Smooth muscle cell (in vitro differentiated cells): ENCODE results near the gene CCDC71. TPM values are rescaled to one million over a fixed set of nuclear protein-coding genes. Genes with fewer than 3 reads are reported as not detected.

Source experiments
- DNase-seq: peaks from one replicate; lab custom pipeline; 2025; ENCODE audit not compliant: unreplicated experiment; lab: John Stamatoyannopoulos, UW
- H2AFZ ChIP-seq: fragments of 200-600 bp; sonication (generic); 2 replicates; pipeline ENCODE4 v1.6.0; 2016; ENCODE audit warnings: antibody characterized with exemption, low read depth, mild to moderate bottlenecking
- H3F3A ChIP-seq: fragments of 200-600 bp; sonication (generic); 2 replicates; pipeline ENCODE4 v1.6.0; 2017; ENCODE audit warnings: antibody characterized with exemption, low read depth
- H3K27ac ChIP-seq: fragments of 200-600 bp; sonication (generic); 2 replicates; pipeline ENCODE4 v1.5.1; 2016; ENCODE audit warnings: low read depth, mild to moderate bottlenecking
- H3K27me3 ChIP-seq: fragments of 200-600 bp; sonication (generic); 2 replicates; pipeline ENCODE4 v1.6.1; 2016; ENCODE audit warnings: low read depth, mild to moderate bottlenecking
- H3K36me3 ChIP-seq: fragments of 200-600 bp; sonication (generic); 2 replicates; pipeline ENCODE4 v1.5.1; 2016; ENCODE audit warnings: low read depth
- H3K4me1 ChIP-seq: fragments of 200-600 bp; sonication (generic); 2 replicates; pipeline ENCODE4 v1.5.1; 2016; ENCODE audit warnings: low read depth
- H3K4me2 ChIP-seq: fragments of 200-600 bp; sonication (generic); 2 replicates; pipeline ENCODE4 v1.6.0; 2016; ENCODE audit warnings: mild to moderate bottlenecking
- H3K4me3 ChIP-seq: fragments of 200-600 bp; sonication (generic); 2 replicates; pipeline ENCODE4 v1.5.1; 2016; ENCODE audit warnings: mild to moderate bottlenecking
- H3K79me2 ChIP-seq: fragments of 200-600 bp; sonication (generic); 2 replicates; pipeline ENCODE4 v1.6.0; 2016; ENCODE audit warnings: low read depth, mild to moderate bottlenecking
- H3K9ac ChIP-seq: fragments of 200-600 bp; sonication (generic); 2 replicates; pipeline ENCODE4 v1.6.0; 2016; ENCODE audit warnings: low read depth
- H3K9me3 ChIP-seq: fragments of 200-600 bp; sonication (generic); replicated peaks from 2 replicates; pipeline ENCODE4 v1.5.1; 2016; ENCODE audit warnings: low read depth
- H4K20me1 ChIP-seq: fragments of 200-600 bp; sonication (generic); 2 replicates; pipeline ENCODE4 v1.6.0; 2016; ENCODE audit warnings: low read depth
- WGBS: methylation state at CpG from one replicate; pipeline ENCODE4 v1.1.7; 2016; ENCODE audit warnings: low lambda C conversion rate; 5-methylcytosine and 5-hydroxymethylcytosine counted together
- polyA plus RNA-seq: library from polyadenylated mRNA; unstranded; fragments of >200 nt; fragmentation: Nextera tagmentation; extraction: Ambion mirVana; gene quantifications from 2 replicates; pipeline ENCODE4 v1.2.1, GENCODE V29; 2016
- total RNA-seq: library from RNA; depleted of rRNA; stranded (reverse); fragments of >200 nt; gene quantifications from 2 replicates; pipeline ENCODE4 v1.2.3, GENCODE V29; 2014
- TF ChIP-seq, protein P1 (sequence below): fragments of 200-600 bp; sonication (generic); IDR thresholded peaks from 2 replicates; pipeline ENCODE4 v1.5.1; 2017; ENCODE audit warnings: borderline replicate concordance, mild to moderate bottlenecking, antibody characterized with exemption; ENCODE audit not compliant: insufficient read depth, poor library complexity, severe bottlenecking

Gene CCDC71
- total and polyA plus RNA-seq, 2 experiments from 2014 or later = 0.59 to 33.8 TPM

DNA sequence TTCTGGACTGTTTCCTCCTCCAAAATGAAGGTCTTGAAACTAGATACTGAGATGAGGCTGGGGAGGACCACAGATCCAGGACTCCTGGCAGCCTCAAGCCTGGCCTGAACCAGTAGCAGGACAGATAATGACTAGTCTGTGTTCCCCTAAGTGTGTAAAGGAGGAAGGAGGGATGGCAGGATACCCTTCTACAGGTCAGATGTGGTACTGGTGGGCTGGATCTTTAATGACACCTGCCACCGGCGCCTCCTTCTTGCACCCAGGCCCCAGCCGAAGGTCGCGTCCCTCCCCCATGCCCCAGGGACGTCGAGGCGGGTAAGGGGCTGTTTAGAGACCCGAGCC lies 46.1 kb downstream of the CCDC71 start:
- no peaks in the 10 kb centered on the region for H3K27me3 ChIP-seq
- peak overlapping the region; percentile 87 for H3K4me2 ChIP-seq
- H3K4me3 ChIP-seq = peak overlapping the region; percentile 71
- H3K36me3 ChIP-seq = no peaks in the 10 kb centered on the region
- DNase-seq = no peak
- no peaks in the 10 kb centered on the region for H4K20me1 ChIP-seq
- peaks cover 15% of the 10 kb centered on the region for H3F3A ChIP-seq
- no peaks in the 10 kb centered on the region for H3K9me3 ChIP-seq
- TF ChIP-seq, protein P1, sequence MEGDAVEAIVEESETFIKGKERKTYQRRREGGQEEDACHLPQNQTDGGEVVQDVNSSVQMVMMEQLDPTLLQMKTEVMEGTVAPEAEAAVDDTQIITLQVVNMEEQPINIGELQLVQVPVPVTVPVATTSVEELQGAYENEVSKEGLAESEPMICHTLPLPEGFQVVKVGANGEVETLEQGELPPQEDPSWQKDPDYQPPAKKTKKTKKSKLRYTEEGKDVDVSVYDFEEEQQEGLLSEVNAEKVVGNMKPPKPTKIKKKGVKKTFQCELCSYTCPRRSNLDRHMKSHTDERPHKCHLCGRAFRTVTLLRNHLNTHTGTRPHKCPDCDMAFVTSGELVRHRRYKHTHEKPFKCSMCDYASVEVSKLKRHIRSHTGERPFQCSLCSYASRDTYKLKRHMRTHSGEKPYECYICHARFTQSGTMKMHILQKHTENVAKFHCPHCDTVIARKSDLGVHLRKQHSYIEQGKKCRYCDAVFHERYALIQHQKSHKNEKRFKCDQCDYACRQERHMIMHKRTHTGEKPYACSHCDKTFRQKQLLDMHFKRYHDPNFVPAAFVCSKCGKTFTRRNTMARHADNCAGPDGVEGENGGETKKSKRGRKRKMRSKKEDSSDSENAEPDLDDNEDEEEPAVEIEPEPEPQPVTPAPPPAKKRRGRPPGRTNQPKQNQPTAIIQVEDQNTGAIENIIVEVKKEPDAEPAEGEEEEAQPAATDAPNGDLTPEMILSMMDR = no peak
- H2AFZ ChIP-seq = no peak overlapping the region
- H3K9ac ChIP-seq = peak overlapping the region; percentile 93
- H3K27ac ChIP-seq = peak overlapping the region; percentile 92
- WGBS = 5% methylated on average over 8 of the region's 9 CpGs
- peaks cover 5% of the 10 kb centered on the region for H3K4me1 ChIP-seq
- H3K79me2 ChIP-seq = peaks cover 19% of the 10 kb centered on the region

DNA sequence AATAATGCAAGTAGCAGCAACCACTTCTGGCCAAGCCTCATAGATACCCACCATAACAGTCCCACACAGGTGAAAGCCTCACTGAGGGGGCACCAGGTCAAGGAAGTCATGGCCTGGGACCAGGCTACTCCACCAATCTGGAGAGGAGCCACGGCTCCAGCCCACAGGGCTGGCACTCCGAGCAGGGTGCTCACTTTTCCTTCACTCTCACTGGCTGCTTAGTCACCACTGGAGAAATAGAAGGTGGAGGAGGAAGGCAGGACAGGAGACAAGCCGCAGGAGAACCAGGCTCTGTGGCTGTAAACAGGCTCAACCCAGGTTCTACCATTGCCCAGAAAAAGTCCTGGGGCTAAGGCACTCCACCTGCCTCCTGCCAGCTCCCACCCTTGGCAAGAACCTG lies 46.7 kb downstream of the CCDC71 start:
- Histone ChIP-seq H3K27me3 (no peaks in the 10 kb centered on the region), H2AFZ (no peak overlapping the region), H3K4me2 (peak overlapping the region; percentile 87), H3K9ac (peak overlapping the region; percentile 93), H3K4me1 (peaks cover 5% of the 10 kb centered on the region), H3K79me2 (peaks cover 19% of the 10 kb centered on the region), H3K9me3 (no peaks in the 10 kb centered on the region), H3K36me3 (no peaks in the 10 kb centered on the region), H3K27ac (peak overlapping the region; percentile 92), H3K4me3 (peak overlapping the region; percentile 71), H3F3A (peaks cover 15% of the 10 kb centered on the region), H4K20me1 (no peaks in the 10 kb centered on the region)
- DNase-seq = no peak
- TF ChIP-seq, protein P1 = no peak
- 80% methylated on average over 3 of the region's 3 CpGs for WGBS

DNA sequence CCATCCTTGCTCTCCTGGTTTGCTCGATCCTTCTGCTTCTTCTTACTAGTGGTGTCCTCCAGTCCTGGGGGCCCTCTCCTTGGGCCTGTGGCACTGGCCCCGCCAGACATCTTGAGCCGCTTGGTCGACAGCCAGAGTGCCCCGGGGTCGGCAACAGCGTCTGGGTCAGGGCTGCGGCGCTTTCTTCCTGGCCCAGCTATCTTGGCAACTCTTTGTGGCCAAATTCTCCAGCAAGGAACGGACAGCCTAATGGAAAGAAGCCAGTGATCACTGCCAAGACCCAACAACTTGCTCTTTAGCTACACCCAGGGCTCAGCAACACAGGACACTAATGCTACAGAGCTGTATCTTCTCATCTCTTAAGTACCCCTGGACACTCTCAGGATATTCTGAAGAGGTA lies 47.1 kb downstream of the CCDC71 start:
- DNase-seq = no peak
- Histone ChIP-seq H3K4me3 (no peak overlapping the region), H3K79me2 (peaks cover 19% of the 10 kb centered on the region), H2AFZ (no peak overlapping the region), H3K27ac (peak overlapping the region; percentile 92), H3K9ac (no peak overlapping the region), H3K27me3 (no peaks in the 10 kb centered on the region), H3K4me2 (peak overlapping the region; percentile 87), H3F3A (peaks cover 15% of the 10 kb centered on the region), H3K4me1 (peaks cover 5% of the 10 kb centered on the region), H3K9me3 (no peaks in the 10 kb centered on the region), H4K20me1 (no peaks in the 10 kb centered on the region), H3K36me3 (no peaks in the 10 kb centered on the region)
- 93% methylated on average over 10 of the region's 10 CpGs for WGBS
- TF ChIP-seq, protein P1 = no peak

Other genes with a start within 250 kb of the CCDC71 start
- 43.6 and 44.9 TPM in 2 replicates for gene ARIH2, start 247.5 kb downstream of the CCDC71 start, total RNA-seq
- gene ARIH2, start 247.5 kb downstream of the CCDC71 start, polyA plus RNA-seq = 39.7 and 44.0 TPM in 2 replicates
- 20.3 and 22.7 TPM in 2 replicates for gene P4HTM, start 176.1 kb downstream of the CCDC71 start, total RNA-seq
- gene P4HTM, start 176.1 kb downstream of the CCDC71 start, polyA plus RNA-seq = 29.9 and 30.4 TPM in 2 replicates
- gene WDR6, start 158.9 kb downstream of the CCDC71 start, total RNA-seq = 61.8 and 72.8 TPM in 2 replicates
- 86.8 and 115 TPM in 2 replicates for gene WDR6, start 158.9 kb downstream of the CCDC71 start, polyA plus RNA-seq
- 32.1 and 35.6 TPM in 2 replicates for gene DALRD3, start 147.8 kb downstream of the CCDC71 start, total RNA-seq
- gene DALRD3, start 147.8 kb downstream of the CCDC71 start, polyA plus RNA-seq = 39.0 and 51.1 TPM in 2 replicates
- 113 and 124 TPM in 2 replicates for gene NDUFAF3, start 144.2 kb downstream of the CCDC71 start, total RNA-seq
- 169 and 175 TPM in 2 replicates for gene NDUFAF3, start 144.2 kb downstream of the CCDC71 start, polyA plus RNA-seq
- 121 and 128 TPM in 2 replicates for gene IMPDH2, start 136.9 kb downstream of the CCDC71 start, total RNA-seq
- gene IMPDH2, start 136.9 kb downstream of the CCDC71 start, polyA plus RNA-seq = 105 and 127 TPM in 2 replicates
- gene QRICH1, start 72.3 kb downstream of the CCDC71 start, total RNA-seq = 62.0 and 76.4 TPM in 2 replicates
- 38.2 and 48.8 TPM in 2 replicates for gene QRICH1, start 72.3 kb downstream of the CCDC71 start, polyA plus RNA-seq
- 135 and 150 TPM in 2 replicates for gene QARS1, start 61.6 kb downstream of the CCDC71 start, total RNA-seq
- 107 and 114 TPM in 2 replicates for gene QARS1, start 61.6 kb downstream of the CCDC71 start, polyA plus RNA-seq
- gene USP19, start 45.5 kb downstream of the CCDC71 start, total RNA-seq = 21.1 and 42.3 TPM in 2 replicates
- gene USP19, start 45.5 kb downstream of the CCDC71 start, polyA plus RNA-seq = 20.6 and 22.1 TPM in 2 replicates
- 354 and 503 TPM in 2 replicates for gene LAMB2, start 33.3 kb downstream of the CCDC71 start, total RNA-seq
- 456 and 471 TPM in 2 replicates for gene LAMB2, start 33.3 kb downstream of the CCDC71 start, polyA plus RNA-seq
- 20.8 and 22.5 TPM in 2 replicates for gene KLHDC8B, start 5.3 kb upstream of the CCDC71 start, total RNA-seq
- gene KLHDC8B, start 5.3 kb upstream of the CCDC71 start, polyA plus RNA-seq = 42.1 and 51.9 TPM in 2 replicates
- 1.6 and 5.5 TPM in 2 replicates for gene C3orf62, start 110.9 kb upstream of the CCDC71 start, total RNA-seq
- 1.6 and 3.4 TPM in 2 replicates for gene C3orf62, start 110.9 kb upstream of the CCDC71 start, polyA plus RNA-seq
- gene USP4, start 173.7 kb upstream of the CCDC71 start, total RNA-seq = 23.8 and 28.3 TPM in 2 replicates
- gene USP4, start 173.7 kb upstream of the CCDC71 start, polyA plus RNA-seq = 25.6 and 36.1 TPM in 2 replicates
- gene GPX1, start 192.0 kb upstream of the CCDC71 start, total RNA-seq = 148 and 173 TPM in 2 replicates
- 247 and 301 TPM in 2 replicates for gene GPX1, start 192.0 kb upstream of the CCDC71 start, polyA plus RNA-seq
- 530 and 556 TPM in 2 replicates for gene RHOA, start 245.6 kb upstream of the CCDC71 start, total RNA-seq
- 440 and 447 TPM in 2 replicates for gene RHOA, start 245.6 kb upstream of the CCDC71 start, polyA plus RNA-seq
- gene TCTA, start 246.1 kb upstream of the CCDC71 start, total RNA-seq = 4.3 and 11.0 TPM in 2 replicates
- 12.8 and 13.6 TPM in 2 replicates for gene TCTA, start 246.1 kb upstream of the CCDC71 start, polyA plus RNA-seq